ENCODE results near the gene SORBS1.

DNA sequence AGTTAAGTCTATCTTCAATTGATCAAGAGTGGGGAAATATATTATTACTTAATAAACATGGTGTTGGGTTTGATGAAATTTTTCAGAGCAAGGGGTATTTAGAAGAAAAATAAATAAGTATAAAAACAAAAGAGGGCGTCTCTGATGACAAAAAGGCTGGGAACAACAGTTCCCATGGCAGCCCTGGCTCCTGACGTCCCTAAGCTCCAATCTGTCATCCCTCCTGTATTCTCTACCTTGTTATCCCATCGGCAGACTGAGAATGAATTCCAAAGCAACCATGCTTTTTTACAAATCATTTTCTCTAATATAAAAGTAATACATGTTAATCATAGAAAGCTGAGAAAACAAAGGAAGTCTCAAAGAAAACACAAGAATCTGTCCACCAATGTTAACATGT is 55.5 kb downstream of the SORBS1 start:
- no peak for TF ChIP-seq GATA2 (IDR thresholded peaks at IDR 0.05; ENCODE audit: low read depth, low read length)
- TF ChIP-seq GATA3 (IDR thresholded peaks at IDR 0.05; ENCODE audit: low read depth, low read length) = no peak

All from SH-SY5Y (cell line).